CD14-positive monocyte (primary cell): ENCODE measurements around the gene RAB3GAP2. TPM values are rescaled to one million over a fixed set of nuclear protein-coding genes. Genes with fewer than 3 reads are reported as not detected.

Source experiments
- DNase-seq, 3 donors: peaks; one replicate each; pipeline ENCODE4 v3.0.0-alpha.2; 2011 to 2022
- H2AFZ ChIP-seq: 2 replicates; pipeline ENCODE4 v1.6.0; 2012; ENCODE audit warnings: mild to moderate bottlenecking, low read depth, low read length, inconsistent platforms; ENCODE audit not compliant: insufficient read depth, poor library complexity, severe bottlenecking
- H3K27ac ChIP-seq, 2 donors: 1 replicate in 1 of 2; 2 replicates in 1 of 2; pipeline ENCODE4 v1.5.1; 2012 to 2013; ENCODE audit warnings: low read length in 2 of 2, control low read depth in 1 of 2, inconsistent platforms in 1 of 2, low read depth in 1 of 2, mild to moderate bottlenecking in 1 of 2
- H3K27me3 ChIP-seq, 2 donors: one replicate each; pipeline versions ENCODE4 v1.6.0 to v1.6.1; 2011 to 2013; ENCODE audit warnings: low read length in 2 of 2; ENCODE audit not compliant: control insufficient read depth in 2 of 2, insufficient read depth in 2 of 2
- H3K36me3 ChIP-seq, 2 donors: replicated peaks in 1 of 2; 1 replicate in 1 of 2; 2 replicates in 1 of 2; pipeline versions ENCODE4 v1.5.1 to v1.6.1; 2012 to 2013; ENCODE audit warnings: low read length in 2 of 2, control low read depth in 1 of 2, inconsistent platforms in 1 of 2, mild to moderate bottlenecking in 1 of 2; ENCODE audit not compliant: insufficient read depth in 2 of 2, control insufficient read depth in 1 of 2
- H3K4me1 ChIP-seq, 2 donors: 1 replicate in 1 of 2; 2 replicates in 1 of 2; pipeline versions ENCODE4 v1.5.1 to v1.6.1; 2012 to 2013; ENCODE audit warnings: low read length in 2 of 2, control low read depth in 1 of 2, inconsistent platforms in 1 of 2, mild to moderate bottlenecking in 1 of 2, moderate library complexity in 1 of 2; ENCODE audit not compliant: insufficient read depth in 2 of 2, control insufficient read depth in 1 of 2
- H3K4me2 ChIP-seq: replicated peaks from 2 replicates; pipeline ENCODE3; 2012; ENCODE audit warnings: low read length, moderate library complexity, mild to moderate bottlenecking; ENCODE audit not compliant: poor library complexity, severe bottlenecking; ENCODE audit errors: extremely low read depth
- H3K4me3 ChIP-seq, 3 experiments: fragments of 200-600 bp in 1 of 3; sonication (generic) in 1 of 3; replicated peaks in 1 of 3; 1 replicate in 2 of 3; 2 replicates in 1 of 3; pipeline ENCODE4 v1.5.1; 2011 to 2013; ENCODE audit warnings: low read length in 3 of 3, mild to moderate bottlenecking in 3 of 3, control low read depth in 2 of 3, low read depth in 2 of 3, inconsistent platforms in 1 of 3, moderate library complexity in 1 of 3
- H3K79me2 ChIP-seq: 2 replicates; pipeline ENCODE4 v1.6.0; 2012; ENCODE audit warnings: mild to moderate bottlenecking, control low read depth, inconsistent platforms, low read length, moderate library complexity; ENCODE audit not compliant: insufficient read depth
- H3K9ac ChIP-seq: 2 replicates; pipeline ENCODE4 v1.6.0; 2017; ENCODE audit warnings: low read length, mild to moderate bottlenecking; ENCODE audit not compliant: insufficient read depth, poor library complexity, severe bottlenecking
- H3K9me3 ChIP-seq, 2 donors: replicated peaks in 1 of 2; 1 replicate in 1 of 2; 2 replicates in 1 of 2; pipeline versions ENCODE4 v1.5.1 to v1.6.1; 2012 to 2013; ENCODE audit warnings: low read length in 2 of 2, control low read depth in 1 of 2; ENCODE audit not compliant: control insufficient read depth in 1 of 2, insufficient read depth in 1 of 2
- H4K20me1 ChIP-seq: 2 replicates; pipeline ENCODE4 v1.6.0; 2012; ENCODE audit warnings: mild to moderate bottlenecking, low read length, control low read depth, moderate library complexity; ENCODE audit not compliant: insufficient read depth
- H3K27ac Mint-ChIP-seq, 7 donors: one replicate each; pipeline ENCODE4 v1.8.0; 2020; ENCODE audit warnings: mild to moderate bottlenecking in 7 of 7, mixed read lengths in 7 of 7, moderate library complexity in 6 of 7, inconsistent platforms in 2 of 7
- H3K27me3 Mint-ChIP-seq, 3 donors: one replicate each; pipeline ENCODE4 v1.8.0; 2021 to 2022; ENCODE audit warnings: low read depth in 3 of 3, mild to moderate bottlenecking in 3 of 3, mixed read lengths in 3 of 3, moderate library complexity in 3 of 3, inconsistent platforms in 1 of 3
- H3K36me3 Mint-ChIP-seq, 2 donors: one replicate each; pipeline ENCODE4 v1.8.0; 2020; ENCODE audit warnings: mixed read lengths in 2 of 2, inconsistent platforms in 1 of 2, mild to moderate bottlenecking in 1 of 2
- H3K4me1 Mint-ChIP-seq: one replicate; pipeline ENCODE4 v1.8.0; 2020; ENCODE audit warnings: mild to moderate bottlenecking, mixed read lengths
- H3K4me3 Mint-ChIP-seq, 2 donors: one replicate each; pipeline ENCODE4 v1.8.0; 2020; ENCODE audit warnings: mild to moderate bottlenecking in 2 of 2, mixed read lengths in 2 of 2, moderate library complexity in 1 of 2
- H3K9me3 Mint-ChIP-seq, 7 donors: one replicate each; pipeline ENCODE4 v1.8.0; 2020 to 2022; ENCODE audit warnings: mixed read lengths in 7 of 7, mild to moderate bottlenecking in 6 of 7, moderate library complexity in 6 of 7, inconsistent platforms in 2 of 7
- WGBS: methylation state at CpG from one replicate; pipeline ENCODE4 v1.1.5; 2013; ENCODE audit warnings: missing lambda C conversion rate; ENCODE audit not compliant: insufficient coverage; 5-methylcytosine and 5-hydroxymethylcytosine counted together
- intact Hi-C, 2 donors: fragments of 100-400 bp; cut with micrococcal nuclease; formaldehyde crosslinking; loops; one replicate each; pipeline versions ENCODE4 v1.15.0 to v1.15.1; 2023
- polyA plus RNA-seq, 3 donors: library from polyadenylated mRNA; depleted of rRNA in 1 of 3; unstranded in 2 of 3; stranded (reverse) in 1 of 3; fragments of 300-500 nt in 2 of 3; fragments of >200 nt in 1 of 3; fragmentation: Illumina TruSeq in 2 of 3; gene quantifications; 1 replicate in 2 of 3; 2 replicates in 1 of 3; pipeline ENCODE4 v1.2.3, GENCODE V29; 2012 to 2021
- TF ChIP-seq, protein P1 (sequence below): fragments of 200-600 bp; IDR thresholded peaks from one replicate; pipeline ENCODE4 v1.8.0; 2022; ENCODE audit warnings: antibody characterized with exemption, mild to moderate bottlenecking

The RAB3GAP2 gene
- polyA plus RNA-seq, 3 donors, result 9.8 to 12.1 (median 11.6) TPM

DNA sequence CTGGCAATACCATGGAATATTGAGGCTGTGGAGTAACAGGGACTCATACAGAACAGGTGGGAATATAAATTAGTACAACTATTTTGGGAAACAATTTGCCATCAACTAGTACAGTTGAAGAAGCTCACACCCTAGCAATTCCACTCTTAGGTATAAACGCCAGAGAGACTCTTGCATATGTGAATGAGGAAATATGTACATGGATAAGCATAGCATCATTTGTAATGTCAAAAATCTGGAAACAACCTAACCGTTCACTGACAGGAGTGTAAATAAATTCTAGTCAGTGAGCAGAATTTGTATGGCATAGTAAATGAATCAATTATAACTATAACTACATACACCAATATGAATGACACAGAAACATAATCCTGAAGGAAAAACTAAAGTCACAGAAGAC lies 83.7 kb downstream of the RAB3GAP2 start:
- Histone ChIP-seq H3K9me3 (no peaks in the 10 kb centered on the region), H3K4me1 (no peaks in the 10 kb centered on the region), H3K27me3 (no peaks in the 10 kb centered on the region), H3K36me3 (peaks cover 85 to 95% of the 10 kb centered on the region in 2 donors), H2AFZ (no peak overlapping the region), H3K79me2 (no peaks in the 10 kb centered on the region), H4K20me1 (no peaks in the 10 kb centered on the region), H3K9ac (no peak overlapping the region), H3K4me3 (no peak overlapping the region), H3K4me2 (no peak overlapping the region), H3K27ac (no peak overlapping the region)
- Mint-ChIP-seq H3K9me3 (no peaks in the 10 kb centered on the region), H3K36me3 (peaks cover 56 to 70% of the 10 kb centered on the region in 2 donors), H3K4me3 (no peak overlapping the region), H3K27ac (no peak overlapping the region), H3K27me3 (no peaks in the 10 kb centered on the region), H3K4me1 (no peaks in the 10 kb centered on the region)
- WGBS, result no CpG with 5 or more reads among the region's 2 CpGs
- TF ChIP-seq, protein P1, sequence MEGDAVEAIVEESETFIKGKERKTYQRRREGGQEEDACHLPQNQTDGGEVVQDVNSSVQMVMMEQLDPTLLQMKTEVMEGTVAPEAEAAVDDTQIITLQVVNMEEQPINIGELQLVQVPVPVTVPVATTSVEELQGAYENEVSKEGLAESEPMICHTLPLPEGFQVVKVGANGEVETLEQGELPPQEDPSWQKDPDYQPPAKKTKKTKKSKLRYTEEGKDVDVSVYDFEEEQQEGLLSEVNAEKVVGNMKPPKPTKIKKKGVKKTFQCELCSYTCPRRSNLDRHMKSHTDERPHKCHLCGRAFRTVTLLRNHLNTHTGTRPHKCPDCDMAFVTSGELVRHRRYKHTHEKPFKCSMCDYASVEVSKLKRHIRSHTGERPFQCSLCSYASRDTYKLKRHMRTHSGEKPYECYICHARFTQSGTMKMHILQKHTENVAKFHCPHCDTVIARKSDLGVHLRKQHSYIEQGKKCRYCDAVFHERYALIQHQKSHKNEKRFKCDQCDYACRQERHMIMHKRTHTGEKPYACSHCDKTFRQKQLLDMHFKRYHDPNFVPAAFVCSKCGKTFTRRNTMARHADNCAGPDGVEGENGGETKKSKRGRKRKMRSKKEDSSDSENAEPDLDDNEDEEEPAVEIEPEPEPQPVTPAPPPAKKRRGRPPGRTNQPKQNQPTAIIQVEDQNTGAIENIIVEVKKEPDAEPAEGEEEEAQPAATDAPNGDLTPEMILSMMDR, result no peak
- intact Hi-C loops, result no loop called here
- no peak for DNase-seq

DNA sequence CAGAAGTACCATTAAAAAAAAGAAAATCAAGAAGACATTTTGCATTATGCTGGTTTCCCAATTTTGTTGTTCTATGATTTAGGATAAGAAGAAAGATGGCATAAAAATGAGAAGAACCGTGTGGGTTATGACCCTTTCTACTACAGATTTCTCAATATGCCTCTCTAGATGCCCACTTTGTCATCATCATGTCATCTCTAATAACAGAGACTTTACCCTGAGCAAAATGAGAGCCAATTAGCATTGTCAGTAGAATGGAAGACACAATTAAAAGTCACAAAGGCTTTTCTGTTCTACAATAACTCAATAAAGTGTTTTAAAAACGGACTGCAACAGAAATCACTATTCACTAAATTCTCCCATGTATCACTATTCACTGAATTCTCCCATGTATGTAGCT lies 85.5 kb downstream of the RAB3GAP2 start:
- Mint-ChIP-seq H3K4me3 (no peak overlapping the region), H3K9me3 (no peaks in the 10 kb centered on the region), H3K36me3 (peaks cover 51 to 69% of the 10 kb centered on the region in 2 donors), H3K4me1 (no peaks in the 10 kb centered on the region), H3K27me3 (no peaks in the 10 kb centered on the region), H3K27ac (peak overlapping the region in 1 of 7 donors; percentile 10)
- Histone ChIP-seq H3K27me3 (no peaks in the 10 kb centered on the region), H4K20me1 (no peaks in the 10 kb centered on the region), H3K4me3 (no peak overlapping the region), H3K27ac (no peak overlapping the region), H3K79me2 (no peaks in the 10 kb centered on the region), H2AFZ (no peak overlapping the region), H3K9me3 (no peaks in the 10 kb centered on the region), H3K9ac (no peak overlapping the region), H3K36me3 (peaks cover 84 to 95% of the 10 kb centered on the region in 2 donors), H3K4me1 (no peaks in the 10 kb centered on the region), H3K4me2 (no peak overlapping the region)
- WGBS, result no CpG with 5 or more reads among the region's 2 CpGs
- no peak for DNase-seq
- TF ChIP-seq, protein P1, result no peak
- intact Hi-C loops, result no loop called here
